HL-60 (cell line): ENCODE measurements around the gene XPC.

Experiments
- CTCF ChIP-seq: IDR thresholded peaks from one replicate; pipeline ENCODE4 v1.5.1; 2011; ENCODE audit warnings: low read length, control low read depth, inconsistent platforms; ENCODE audit not compliant: insufficient read depth
- GABPA ChIP-seq: IDR thresholded peaks from 2 replicates; pipeline ENCODE4 v1.6.1; 2012; ENCODE audit warnings: low read depth
- POLR2AphosphoS5 ChIP-seq: IDR thresholded peaks from 2 replicates; pipeline ENCODE4 v1.6.1; 2012; ENCODE audit warnings: low read depth
- REST ChIP-seq: IDR thresholded peaks from 2 replicates; pipeline ENCODE4 v1.6.1; 2012; ENCODE audit warnings: low read depth; ENCODE audit not compliant: insufficient replicate concordance
- SPI1 ChIP-seq: IDR thresholded peaks from 2 replicates; pipeline ENCODE4 v1.6.1; 2012; ENCODE audit warnings: low read depth, mild to moderate bottlenecking, borderline replicate concordance

- TF ChIP-seq CTCF (no peak), POLR2AphosphoS5 (no peak), REST (no peak), GABPA (no peak), SPI1 (no peak)
These were observed 45.2 kb upstream of the XPC start for GRCh38 chr3:14223595-14223994.
